Raji (cell line): Measurements from ENCODE around the gene PHLDB3.

Experiments
- POLR2A ChIP-seq: IDR thresholded peaks from 2 replicates; pipeline ENCODE4 v1.6.1; 2011; ENCODE audit warnings: low read depth, low read length, control low read depth; ENCODE audit not compliant: insufficient read depth

Gene PHLDB3

GRCh38 chr19:43450545-43450997 lies 54.0 kb downstream of the PHLDB3 start:
- no peak for TF ChIP-seq POLR2A

GRCh38 chr19:43447655-43448054 lies 56.9 kb downstream of the PHLDB3 start:
- no peak for TF ChIP-seq POLR2A

- TF ChIP-seq POLR2A: no peak
These were observed 57.6 kb downstream of the PHLDB3 start for GRCh38 chr19:43446746-43447489.

- no peak for TF ChIP-seq POLR2A
These were observed 59.1 kb downstream of the PHLDB3 start for GRCh38 chr19:43445426-43445825.

- no peak for TF ChIP-seq POLR2A
These were observed 59.8 kb downstream of the PHLDB3 start for GRCh38 chr19:43444531-43445287.

- no peak for TF ChIP-seq POLR2A
These were observed 62.8 kb downstream of the PHLDB3 start for GRCh38 chr19:43441716-43442115.

- no peak for TF ChIP-seq POLR2A
These were observed 64.9 kb downstream of the PHLDB3 start for GRCh38 chr19:43439709-43440063.

GRCh38 chr19:43439032-43439708 lies 65.4 kb downstream of the PHLDB3 start:
- no peak for TF ChIP-seq POLR2A

GRCh38 chr19:43438291-43439031 lies 66.1 kb downstream of the PHLDB3 start:
- TF ChIP-seq POLR2A: no peak

- no peak for TF ChIP-seq POLR2A
These were observed 66.8 kb downstream of the PHLDB3 start for GRCh38 chr19:43437712-43438111.

GRCh38 chr19:43435775-43436174 lies 68.8 kb downstream of the PHLDB3 start:
- TF ChIP-seq POLR2A: no peak

- no peak for TF ChIP-seq POLR2A
These were observed 70.9 kb downstream of the PHLDB3 start for GRCh38 chr19:43433689-43434088.

GRCh38 chr19:43433358-43433673 lies 71.2 kb downstream of the PHLDB3 start:
- TF ChIP-seq POLR2A: no peak

GRCh38 chr19:43430976-43431375 lies 73.6 kb downstream of the PHLDB3 start:
- no peak for TF ChIP-seq POLR2A

- no peak for TF ChIP-seq POLR2A
These were observed 74.3 kb downstream of the PHLDB3 start for GRCh38 chr19:43430142-43430710.
